Cardiac muscle cell (in vitro differentiated cells and primary cell): Measurements from ENCODE around the gene PIEZO2. TPM values are rescaled to one million over a fixed set of nuclear protein-coding genes. Genes with fewer than 3 reads are reported as not detected.
A peak's percentile ranks its signal among the peaks of the same experiment; 100 is the strongest.

Experiments used
- DNase-seq, 2 donors: peaks; one replicate each; pipeline versions ENCODE4 v3.0.0 to v3.0.0-alpha.2; 2010 to 2017; ENCODE audit warnings: low read depth in 1 of 2, low spot score in 1 of 2
- H3K27ac ChIP-seq: fragments of 200-600 bp; sonication (generic); 2 replicates; pipeline ENCODE4 v1.5.1; 2016
- H3K27me3 ChIP-seq: fragments of 200-600 bp; sonication (generic); 2 replicates; pipeline ENCODE4 v1.6.0; 2016; ENCODE audit warnings: control low read depth
- H3K36me3 ChIP-seq: fragments of 200-600 bp; sonication (generic); 2 replicates; pipeline ENCODE4 v1.5.1; 2016; ENCODE audit warnings: control low read depth
- H3K4me1 ChIP-seq: fragments of 200-600 bp; sonication (generic); 2 replicates; pipeline ENCODE4 v1.8.1; 2017; ENCODE audit warnings: low read depth, mild to moderate bottlenecking, mixed run types
- H3K4me3 ChIP-seq: fragments of 200-600 bp; sonication (generic); 2 replicates; pipeline ENCODE4 v1.5.1; 2016; ENCODE audit warnings: mild to moderate bottlenecking
- H3K9me3 ChIP-seq: fragments of 200-600 bp; sonication (generic); 2 replicates; pipeline ENCODE4 v1.5.1; 2017; ENCODE audit warnings: low read depth, mild to moderate bottlenecking, control low read depth
- polyA plus RNA-seq: library from polyadenylated mRNA; unstranded; fragments of >200 nt; fragmentation: Nextera tagmentation; extraction: Ambion mirVana; gene quantifications from 2 replicates; pipeline ENCODE4 v1.2.1, GENCODE V29; 2016
- total RNA-seq: library from RNA; depleted of rRNA; stranded (reverse); fragments of >200 nt; gene quantifications from 2 replicates; pipeline ENCODE4 v1.2.3, GENCODE V29; 2016
- TF ChIP-seq, protein P1 (sequence below): IDR thresholded peaks from 2 replicates; pipeline ENCODE4 v1.5.1; 2012; ENCODE audit warnings: low read depth, mild to moderate bottlenecking, low read length

The PIEZO2 gene
- total and polyA plus RNA-seq, 2 experiments from 2014 or later: 0.04 to 0.69 TPM

DNA sequence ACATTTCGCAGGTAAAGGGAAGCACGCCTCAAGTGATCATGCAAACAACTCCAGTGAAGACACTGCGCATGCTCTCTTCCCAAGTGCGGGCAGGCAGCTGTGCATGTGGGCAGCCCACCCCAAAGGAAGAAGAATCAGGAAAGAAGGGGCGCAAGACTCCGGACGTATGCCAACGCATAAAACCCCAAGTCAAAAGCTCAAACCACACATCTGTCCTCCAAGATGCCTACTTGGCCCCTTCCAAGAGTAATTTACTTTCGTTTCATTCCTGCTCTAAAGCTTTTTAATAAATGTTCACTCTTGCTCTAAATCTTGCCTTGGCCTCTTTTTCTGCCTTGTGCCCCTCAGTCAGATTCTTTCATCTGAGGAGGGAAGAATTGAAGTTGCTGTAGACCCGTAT is 254.9 kb downstream of the PIEZO2 start:
- H3K4me3 ChIP-seq: no peak overlapping the region
- DNase-seq: no peak

DNA sequence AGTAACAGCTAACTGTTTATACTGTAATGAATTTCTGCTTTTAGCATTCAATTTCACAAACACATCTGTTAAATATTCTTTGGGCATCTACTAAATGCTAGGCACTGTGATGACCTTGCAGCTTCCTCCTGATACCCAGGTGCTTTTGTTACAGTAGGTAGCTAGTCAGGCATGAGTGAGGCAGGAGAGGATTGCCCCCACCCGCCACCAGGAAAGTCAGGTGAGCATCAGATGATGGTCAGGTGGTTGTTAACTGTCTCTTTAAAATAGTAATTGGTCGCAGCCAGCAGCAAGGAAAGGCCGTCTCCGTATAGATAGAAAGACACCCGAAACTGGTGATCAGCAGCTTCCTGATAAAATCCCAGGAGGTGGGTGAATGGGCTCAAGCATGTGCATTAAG is 255.6 kb downstream of the PIEZO2 start:
- H3K36me3 ChIP-seq: no peaks in the 10 kb centered on the region

More for the DNA sequence above, 254.9 kb downstream of the PIEZO2 start:
- TF ChIP-seq, protein P1, sequence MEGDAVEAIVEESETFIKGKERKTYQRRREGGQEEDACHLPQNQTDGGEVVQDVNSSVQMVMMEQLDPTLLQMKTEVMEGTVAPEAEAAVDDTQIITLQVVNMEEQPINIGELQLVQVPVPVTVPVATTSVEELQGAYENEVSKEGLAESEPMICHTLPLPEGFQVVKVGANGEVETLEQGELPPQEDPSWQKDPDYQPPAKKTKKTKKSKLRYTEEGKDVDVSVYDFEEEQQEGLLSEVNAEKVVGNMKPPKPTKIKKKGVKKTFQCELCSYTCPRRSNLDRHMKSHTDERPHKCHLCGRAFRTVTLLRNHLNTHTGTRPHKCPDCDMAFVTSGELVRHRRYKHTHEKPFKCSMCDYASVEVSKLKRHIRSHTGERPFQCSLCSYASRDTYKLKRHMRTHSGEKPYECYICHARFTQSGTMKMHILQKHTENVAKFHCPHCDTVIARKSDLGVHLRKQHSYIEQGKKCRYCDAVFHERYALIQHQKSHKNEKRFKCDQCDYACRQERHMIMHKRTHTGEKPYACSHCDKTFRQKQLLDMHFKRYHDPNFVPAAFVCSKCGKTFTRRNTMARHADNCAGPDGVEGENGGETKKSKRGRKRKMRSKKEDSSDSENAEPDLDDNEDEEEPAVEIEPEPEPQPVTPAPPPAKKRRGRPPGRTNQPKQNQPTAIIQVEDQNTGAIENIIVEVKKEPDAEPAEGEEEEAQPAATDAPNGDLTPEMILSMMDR: no peak
- Histone ChIP-seq H3K27me3 (no peaks in the 10 kb centered on the region), H3K27ac (no peak overlapping the region), H3K36me3 (no peaks in the 10 kb centered on the region), H3K4me1 (no peaks in the 10 kb centered on the region), H3K9me3 (no peaks in the 10 kb centered on the region)

DNA sequence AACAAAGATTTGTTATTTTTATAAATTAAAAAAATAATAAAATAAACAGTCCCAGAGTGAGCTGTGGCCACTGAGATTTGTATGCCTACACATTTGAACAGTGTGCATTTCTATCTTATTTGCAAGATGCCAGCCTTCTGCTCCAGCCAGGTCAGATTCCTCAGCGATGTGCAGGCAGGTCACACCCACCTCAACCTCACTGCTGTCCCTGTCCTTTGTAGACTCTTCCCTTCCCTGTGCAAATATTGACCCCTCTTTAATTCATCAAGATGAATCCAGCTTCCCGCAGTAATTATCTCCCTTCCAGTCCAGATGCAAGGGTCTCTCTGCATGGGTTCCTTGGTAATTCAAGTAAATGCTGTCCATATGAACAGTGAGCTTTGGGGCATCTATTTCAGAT is 256.2 kb downstream of the PIEZO2 start:
- no peaks in the 10 kb centered on the region for H3K9me3 ChIP-seq
- H3K4me1 ChIP-seq: no peaks in the 10 kb centered on the region
- H3K4me3 ChIP-seq: no peak overlapping the region
- H3K27me3 ChIP-seq: no peaks in the 10 kb centered on the region
- TF ChIP-seq, protein P1: no peak
- no peak overlapping the region for H3K27ac ChIP-seq
- H3K36me3 ChIP-seq: no peaks in the 10 kb centered on the region
- no peak for DNase-seq

More for the DNA sequence above, 255.6 kb downstream of the PIEZO2 start:
- no peaks in the 10 kb centered on the region for H3K27me3 ChIP-seq
- no peak overlapping the region for H3K4me3 ChIP-seq
- no peak overlapping the region for H3K27ac ChIP-seq
- no peak for DNase-seq
- TF ChIP-seq, protein P1: no peak
- H3K9me3 ChIP-seq: no peaks in the 10 kb centered on the region
- no peaks in the 10 kb centered on the region for H3K4me1 ChIP-seq

DNA sequence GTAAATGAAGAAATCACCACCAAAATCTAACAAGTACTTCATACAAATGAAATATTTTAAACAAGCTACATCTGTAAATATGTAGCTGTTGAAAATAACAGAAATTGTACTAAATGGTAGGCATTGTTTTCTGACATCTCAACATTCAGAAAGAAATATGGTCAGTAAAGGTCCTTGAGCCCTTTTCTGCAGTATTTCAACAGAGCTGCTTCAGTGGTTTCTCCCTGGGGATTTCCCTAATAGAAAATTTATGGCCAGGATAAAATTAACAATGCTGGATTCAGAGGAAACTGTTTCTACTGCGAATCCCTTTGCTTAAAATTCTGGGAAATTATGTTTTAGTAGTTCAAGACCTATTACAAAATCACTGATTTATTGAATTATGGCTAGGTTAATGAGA is 256.6 kb downstream of the PIEZO2 start:
- Histone ChIP-seq H3K9me3 (no peaks in the 10 kb centered on the region), H3K4me1 (no peaks in the 10 kb centered on the region), H3K27me3 (no peaks in the 10 kb centered on the region), H3K4me3 (no peak overlapping the region), H3K27ac (no peak overlapping the region), H3K36me3 (no peaks in the 10 kb centered on the region)
- TF ChIP-seq, protein P1: no peak
- peak in 1 of 2 donors; percentile 46 for DNase-seq

DNA sequence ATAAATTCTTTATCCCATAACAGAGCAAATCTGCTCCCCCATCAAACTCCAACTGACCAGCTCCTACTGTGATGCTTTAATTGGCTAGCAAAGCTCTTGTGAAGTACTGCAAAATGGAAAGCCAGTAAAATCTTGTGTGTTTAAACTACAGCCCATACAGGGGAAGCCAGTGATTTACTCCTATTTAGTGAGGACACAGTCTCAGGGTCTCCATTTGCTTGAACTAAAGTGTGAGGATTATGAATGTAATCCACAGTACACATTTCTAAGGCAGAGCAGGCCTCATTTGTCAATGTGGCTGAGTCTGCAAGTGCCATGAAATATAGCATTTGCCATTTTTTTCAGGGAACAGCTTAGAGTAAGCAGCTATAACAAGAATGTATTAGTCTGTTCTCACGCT is 259.3 kb downstream of the PIEZO2 start:
- H3K36me3 ChIP-seq: no peaks in the 10 kb centered on the region
- TF ChIP-seq, protein P1: no peak
- no peak for DNase-seq
- no peak overlapping the region for H3K4me3 ChIP-seq
- H3K4me1 ChIP-seq: no peaks in the 10 kb centered on the region
- no peak overlapping the region for H3K27ac ChIP-seq
- H3K9me3 ChIP-seq: no peaks in the 10 kb centered on the region
- H3K27me3 ChIP-seq: no peaks in the 10 kb centered on the region

DNA sequence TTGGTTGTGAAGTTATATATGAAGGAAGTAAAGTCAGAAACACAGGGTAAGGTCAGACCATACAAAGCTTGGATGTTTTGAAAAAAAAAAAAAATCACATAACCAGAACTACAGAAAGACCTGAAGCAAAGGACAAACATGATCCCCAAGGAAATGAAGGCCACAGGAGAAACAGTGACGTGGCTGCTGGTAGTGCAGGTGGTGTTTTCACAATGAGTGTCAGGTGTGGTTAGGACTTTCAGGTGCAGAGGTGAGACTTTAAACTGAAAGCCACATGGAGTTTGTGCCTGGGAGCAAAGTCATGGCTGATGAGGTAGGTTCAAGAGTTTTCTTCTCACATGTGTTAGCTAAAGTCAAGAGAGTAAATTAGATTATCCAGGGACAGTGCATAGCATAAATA is 270.7 kb downstream of the PIEZO2 start:
- no peaks in the 10 kb centered on the region for H3K36me3 ChIP-seq
- no peaks in the 10 kb centered on the region for H3K4me1 ChIP-seq
- no peak overlapping the region for H3K27ac ChIP-seq
- H3K27me3 ChIP-seq: no peaks in the 10 kb centered on the region
- TF ChIP-seq, protein P1: no peak
- no peak for DNase-seq
- H3K9me3 ChIP-seq: no peaks in the 10 kb centered on the region
- H3K4me3 ChIP-seq: no peak overlapping the region
